Neuronal stem cell (in vitro differentiated cells): ENCODE measurements around the gene IL15RA. TPM values are rescaled to one million over a fixed set of nuclear protein-coding genes. Genes with fewer than 3 reads are reported as not detected.

ENCODE experiments used
- DNase-seq: peaks from one replicate; pipeline ENCODE4 v3.0.0-alpha.2; 2013; ENCODE audit warnings: low spot score
- H2AFZ ChIP-seq: one replicate; pipeline ENCODE4 v1.6.1; 2013; ENCODE audit warnings: mild to moderate bottlenecking, low read length, inconsistent platforms
- H2AK5ac ChIP-seq: 2 replicates; pipeline ENCODE4 v1.6.1; 2013; ENCODE audit warnings: low read depth, mild to moderate bottlenecking, inconsistent platforms, low read length, moderate library complexity, mixed read lengths
- H2BK120ac ChIP-seq: 2 replicates; pipeline ENCODE4 v1.6.1; 2013; ENCODE audit warnings: low read depth, mild to moderate bottlenecking, inconsistent platforms, low read length, moderate library complexity, mixed read lengths
- H2BK12ac ChIP-seq: one replicate; pipeline ENCODE4 v1.6.1; 2013; ENCODE audit warnings: low read length, inconsistent platforms
- H2BK15ac ChIP-seq: 2 replicates; pipeline ENCODE4 v1.6.1; 2013; ENCODE audit warnings: mild to moderate bottlenecking, low read length, inconsistent platforms, mixed read lengths
- H2BK5ac ChIP-seq: one replicate; pipeline ENCODE4 v1.6.1; 2013; ENCODE audit warnings: inconsistent platforms, mild to moderate bottlenecking, low read length, moderate library complexity
- H3K14ac ChIP-seq: one replicate; pipeline ENCODE4 v1.6.1; 2013; ENCODE audit warnings: low read length, inconsistent platforms
- H3K18ac ChIP-seq: 2 replicates; pipeline ENCODE4 v1.6.1; 2013; ENCODE audit warnings: low read length, inconsistent platforms
- H3K23ac ChIP-seq: 2 replicates; pipeline ENCODE4 v1.6.1; 2013; ENCODE audit warnings: low read depth, mild to moderate bottlenecking, mixed read lengths, low read length, inconsistent platforms; ENCODE audit not compliant: poor library complexity
- H3K27ac ChIP-seq: replicated peaks from 3 replicates; pipeline ENCODE4 v1.5.1; 2013; ENCODE audit warnings: low read length, inconsistent platforms
- H3K27me3 ChIP-seq, 3 experiments: 2 replicates each; pipeline ENCODE4 v1.6.1; 2013; ENCODE audit warnings: low read length in 3 of 3, mild to moderate bottlenecking in 2 of 3, inconsistent platforms in 1 of 3, low read depth in 1 of 3, mixed read lengths in 1 of 3, moderate library complexity in 1 of 3; ENCODE audit not compliant: control insufficient read depth in 3 of 3, insufficient read depth in 3 of 3
- H3K36me3 ChIP-seq, 2 donors: replicated peaks in 1 of 2; 2 replicates each; pipeline ENCODE4 v1.6.1; 2013; ENCODE audit warnings: low read length in 2 of 2; ENCODE audit not compliant: control insufficient read depth in 2 of 2, insufficient read depth in 2 of 2
- H3K4ac ChIP-seq: 2 replicates; pipeline ENCODE4 v1.6.1; 2013; ENCODE audit warnings: inconsistent platforms, mild to moderate bottlenecking, low read length, moderate library complexity
- H3K4me1 ChIP-seq, 2 donors: 1 replicate in 1 of 2; 2 replicates in 1 of 2; pipeline ENCODE4 v1.6.1; 2013; ENCODE audit warnings: low read length in 2 of 2, low read depth in 1 of 2; ENCODE audit not compliant: control insufficient read depth in 2 of 2, insufficient read depth in 1 of 2
- H3K4me2 ChIP-seq: one replicate; pipeline ENCODE4 v1.6.1; 2013; ENCODE audit warnings: mild to moderate bottlenecking, low read length, inconsistent platforms; ENCODE audit not compliant: insufficient read depth, poor library complexity, severe bottlenecking
- H3K4me3 ChIP-seq, 2 donors: 2 replicates each; pipeline ENCODE4 v1.5.1; 2013; ENCODE audit warnings: low read length in 2 of 2, mild to moderate bottlenecking in 2 of 2, inconsistent platforms in 1 of 2, moderate library complexity in 1 of 2
- H3K79me1 ChIP-seq: one replicate; pipeline ENCODE4 v1.6.1; 2013; ENCODE audit warnings: low read depth, mild to moderate bottlenecking, inconsistent platforms, low read length, moderate library complexity
- H3K9ac ChIP-seq: one replicate; pipeline ENCODE4 v1.6.1; 2013; ENCODE audit warnings: mild to moderate bottlenecking, low read depth, low read length, inconsistent platforms; ENCODE audit not compliant: poor library complexity
- H3K9me3 ChIP-seq, 2 donors: replicated peaks in 1 of 2; 2 replicates each; pipeline versions ENCODE3 to v1.6.1; 2013; ENCODE audit warnings: low read length in 2 of 2, mild to moderate bottlenecking in 2 of 2, inconsistent platforms in 1 of 2, low read depth in 1 of 2, mixed read lengths in 1 of 2, moderate library complexity in 1 of 2; ENCODE audit not compliant: control insufficient read depth in 2 of 2, insufficient read depth in 1 of 2
- H4K8ac ChIP-seq: one replicate; pipeline ENCODE4 v1.6.1; 2013; ENCODE audit warnings: low read depth, mild to moderate bottlenecking, inconsistent platforms, low read length, moderate library complexity
- H4K91ac ChIP-seq: one replicate; pipeline ENCODE4 v1.6.1; 2013; ENCODE audit warnings: low read length, low read depth, mild to moderate bottlenecking, inconsistent platforms; ENCODE audit not compliant: poor library complexity
- WGBS, 2 donors: extraction: QIAGEN DNeasy Blood & Tissue Kit; methylation state at CpG; one replicate each; pipeline ENCODE4 v1.1.7; 2013; ENCODE audit warnings: missing lambda C conversion rate in 2 of 2, mixed read lengths in 1 of 2; ENCODE audit not compliant: insufficient read length in 2 of 2, insufficient replicate concordance in 1 of 2; ENCODE audit errors: extremely low coverage in 2 of 2; 5-methylcytosine and 5-hydroxymethylcytosine counted together
- polyA plus RNA-seq, 2 experiments: library from polyadenylated mRNA; stranded (reverse); fragments of 200-250 nt; gene quantifications; one replicate each; pipeline ENCODE4 v1.2.3, GENCODE V29; 2013

The IL15RA gene
- not detected for polyA plus RNA-seq (2013, experiment 1 of 2)
- not detected for polyA plus RNA-seq (2013, experiment 2 of 2)

- Histone ChIP-seq H3K14ac (peak within 1 kb of the TSS; percentile 63), H3K18ac (peak within 1 kb of the TSS; percentile 80), H3K36me3 (no peaks in the 10 kb centered on the region), H3K4me3 (peak within 1 kb of the TSS; percentile 51 to 74), H4K91ac (no peak within 1 kb of the TSS), H4K8ac (no peak within 1 kb of the TSS), H2AFZ (peak within 1 kb of the TSS; percentile 93), H3K79me1 (no peaks in the 10 kb centered on the region), H3K4ac (no peak within 1 kb of the TSS), H3K27me3 (peaks cover 9 to 73% (median 36%) of the 10 kb centered on the region in 3 experiments), H2BK15ac (no peak within 1 kb of the TSS), H2BK5ac (no peak within 1 kb of the TSS), H3K4me1 (peaks cover 0 to 4% of the 10 kb centered on the region in 2 donors), H2BK12ac (peak within 1 kb of the TSS; percentile 18), H2AK5ac (peak within 1 kb of the TSS; percentile 56), H3K27ac (no peak within 1 kb of the TSS), H3K9me3 (no peaks in the 10 kb centered on the region), H2BK120ac (no peak within 1 kb of the TSS), H3K23ac (peak within 1 kb of the TSS; percentile 94), H3K4me2 (peak within 1 kb of the TSS; percentile 94), H3K9ac (peak within 1 kb of the TSS; percentile 63)
- WGBS, 2 donors: no CpG with 5 or more reads among the region's 80 CpGs
- DNase-seq: peak; percentile 41
Observed at GRCh38 chr10:5977471-5978229, at the start of gene IL15RA. Gene IL15RA, minus strand, starts transcription at chr10:5977543. Its CDS starts 51 bp downstream, at chr10:5977492.

GRCh38 chr10:6025683-6026255, 48.4 kb upstream of the IL15RA start:
- Histone ChIP-seq H2BK15ac (no peak overlapping the region), H4K91ac (no peak overlapping the region), H2BK12ac (no peak overlapping the region), H3K9me3 (no peaks in the 10 kb centered on the region), H3K4me2 (no peak overlapping the region), H3K23ac (no peak overlapping the region), H3K4me3 (no peak overlapping the region), H3K36me3 (no peaks in the 10 kb centered on the region), H4K8ac (no peak overlapping the region), H2BK120ac (no peak overlapping the region), H3K27ac (no peak overlapping the region), H3K14ac (no peak overlapping the region), H3K79me1 (no peaks in the 10 kb centered on the region), H3K4ac (no peak overlapping the region), H2AK5ac (no peak overlapping the region), H3K18ac (no peak overlapping the region), H3K27me3 (no peaks in the 10 kb centered on the region), H2AFZ (no peak overlapping the region), H3K9ac (no peak overlapping the region), H3K4me1 (no peaks in the 10 kb centered on the region), H2BK5ac (no peak overlapping the region)
- WGBS, 2 donors: no CpG with 5 or more reads among the region's 6 CpGs
- DNase-seq: no peak

- no CpG with 5 or more reads among the region's 10 CpGs for WGBS, 2 donors
- Histone ChIP-seq H3K14ac (no peak overlapping the region), H2BK5ac (no peak overlapping the region), H4K91ac (no peak overlapping the region), H3K79me1 (no peaks in the 10 kb centered on the region), H3K4ac (no peak overlapping the region), H3K27me3 (no peaks in the 10 kb centered on the region), H3K23ac (no peak overlapping the region), H3K9me3 (no peaks in the 10 kb centered on the region), H2BK12ac (no peak overlapping the region), H3K18ac (no peak overlapping the region), H2BK15ac (no peak overlapping the region), H4K8ac (no peak overlapping the region), H3K4me3 (no peak overlapping the region), H3K27ac (no peak overlapping the region), H3K4me1 (no peaks in the 10 kb centered on the region), H2AFZ (no peak overlapping the region), H3K4me2 (no peak overlapping the region), H3K36me3 (no peaks in the 10 kb centered on the region), H3K9ac (no peak overlapping the region), H2BK120ac (no peak overlapping the region), H2AK5ac (no peak overlapping the region)
- no peak for DNase-seq
Observed at GRCh38 chr10:6024334-6024682, 47.0 kb upstream of the IL15RA start.

- H3K4me3 ChIP-seq: no peak overlapping the region
- H3K79me1 ChIP-seq: no peaks in the 10 kb centered on the region
- no peak overlapping the region for H3K14ac ChIP-seq
- no peak overlapping the region for H3K23ac ChIP-seq
- H2BK15ac ChIP-seq: no peak overlapping the region
- no peaks in the 10 kb centered on the region for H3K36me3 ChIP-seq
- no peak overlapping the region for H3K4ac ChIP-seq
- H4K8ac ChIP-seq: no peak overlapping the region
- no peaks in the 10 kb centered on the region for H3K9me3 ChIP-seq
- H2BK120ac ChIP-seq: no peak overlapping the region
- H2AFZ ChIP-seq: no peak overlapping the region
- no peak overlapping the region for H3K18ac ChIP-seq
- no peak overlapping the region for H2AK5ac ChIP-seq
- no peaks in the 10 kb centered on the region for H3K4me1 ChIP-seq
- H4K91ac ChIP-seq: no peak overlapping the region
- H3K9ac ChIP-seq: no peak overlapping the region
- no peak for DNase-seq
- H2BK5ac ChIP-seq: no peak overlapping the region
- WGBS, 2 donors: no CpG with 5 or more reads among the region's 12 CpGs
- no peak overlapping the region for H2BK12ac ChIP-seq
- H3K4me2 ChIP-seq: no peak overlapping the region
- H3K27me3 ChIP-seq: no peaks in the 10 kb centered on the region
- H3K27ac ChIP-seq: no peak overlapping the region
Observed at GRCh38 chr10:6023661-6024333, 46.5 kb upstream of the IL15RA start.
